ENCODE results near the gene MAML1. TPM values are rescaled to one million over a fixed set of nuclear protein-coding genes. Genes with fewer than 3 reads are reported as not detected.

MAML1 gene
- polyA plus RNA-seq, 1 donor from 2014 or later = 6.8 TPM

DNA sequence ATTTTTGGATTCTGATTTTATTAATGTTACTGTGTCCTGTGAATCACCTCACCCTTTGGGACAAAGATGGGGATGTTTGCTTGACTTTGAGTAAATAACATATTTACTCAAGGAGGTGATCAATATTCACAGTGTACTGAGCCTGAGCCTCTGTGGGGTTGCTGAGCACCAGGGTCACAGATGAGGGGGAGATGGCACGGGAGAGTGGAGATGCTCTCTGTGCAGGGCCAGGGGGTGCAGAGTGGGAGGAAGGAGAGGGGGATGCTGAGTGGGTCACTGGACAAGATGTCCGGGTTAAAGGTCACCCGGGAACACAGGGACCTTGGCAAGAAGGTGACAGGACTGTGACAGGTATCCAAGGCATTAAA, 92.1 kb downstream of the MAML1 start:
- no peaks in the 10 kb centered on the region for H4K20me1 ChIP-seq (ENCODE audit: insufficient read depth)
- H3K9ac ChIP-seq (ENCODE audit: low read length) = no peak overlapping the region
- no peak overlapping the region for H2AFZ ChIP-seq (ENCODE audit: low read depth, low read length)
- peaks cover 1% of the 10 kb centered on the region for H3K36me3 ChIP-seq (ENCODE audit: insufficient read depth, low read length)
- no peaks in the 10 kb centered on the region for H3F3A ChIP-seq (ENCODE audit: insufficient read depth, low read length, poor library complexity, severe bottlenecking)
- no peaks in the 10 kb centered on the region for H3K27me3 ChIP-seq (ENCODE audit: insufficient read depth, low read depth, low read length)
- no peak overlapping the region for H3K4me3 ChIP-seq (ENCODE audit: low read length)
- H3K27ac ChIP-seq (ENCODE audit: low read length) = no peak overlapping the region
- H3K79me2 ChIP-seq (replicated peaks; ENCODE audit: insufficient read depth, low read length) = peaks cover 12% of the 10 kb centered on the region
- H3K9me3 ChIP-seq (ENCODE audit: low read length) = no peaks in the 10 kb centered on the region
- no peaks in the 10 kb centered on the region for H3K9me2 ChIP-seq (ENCODE audit: insufficient read depth, low read length)
- no peak for TF ChIP-seq RAD21 (conservative IDR thresholded peaks at IDR 0.05)
- no peak for TF ChIP-seq EP300 (conservative IDR thresholded peaks at IDR 0.05; ENCODE audit: poor library complexity, severe bottlenecking)
- TF ChIP-seq TAF1 (IDR thresholded peaks at IDR 0.05; ENCODE audit: low read depth) = no peak
- no peak for TF ChIP-seq POLR2AphosphoS5 (IDR thresholded peaks at IDR 0.05)
- TF ChIP-seq, protein P1, sequence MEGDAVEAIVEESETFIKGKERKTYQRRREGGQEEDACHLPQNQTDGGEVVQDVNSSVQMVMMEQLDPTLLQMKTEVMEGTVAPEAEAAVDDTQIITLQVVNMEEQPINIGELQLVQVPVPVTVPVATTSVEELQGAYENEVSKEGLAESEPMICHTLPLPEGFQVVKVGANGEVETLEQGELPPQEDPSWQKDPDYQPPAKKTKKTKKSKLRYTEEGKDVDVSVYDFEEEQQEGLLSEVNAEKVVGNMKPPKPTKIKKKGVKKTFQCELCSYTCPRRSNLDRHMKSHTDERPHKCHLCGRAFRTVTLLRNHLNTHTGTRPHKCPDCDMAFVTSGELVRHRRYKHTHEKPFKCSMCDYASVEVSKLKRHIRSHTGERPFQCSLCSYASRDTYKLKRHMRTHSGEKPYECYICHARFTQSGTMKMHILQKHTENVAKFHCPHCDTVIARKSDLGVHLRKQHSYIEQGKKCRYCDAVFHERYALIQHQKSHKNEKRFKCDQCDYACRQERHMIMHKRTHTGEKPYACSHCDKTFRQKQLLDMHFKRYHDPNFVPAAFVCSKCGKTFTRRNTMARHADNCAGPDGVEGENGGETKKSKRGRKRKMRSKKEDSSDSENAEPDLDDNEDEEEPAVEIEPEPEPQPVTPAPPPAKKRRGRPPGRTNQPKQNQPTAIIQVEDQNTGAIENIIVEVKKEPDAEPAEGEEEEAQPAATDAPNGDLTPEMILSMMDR (IDR thresholded peaks at IDR 0.05; ENCODE audit: poor library complexity, severe bottlenecking) = no peak
- TF ChIP-seq SMC3 (conservative IDR thresholded peaks at IDR 0.05; ENCODE audit: poor library complexity) = no peak
- TF ChIP-seq MXI1 (conservative IDR thresholded peaks at IDR 0.05; ENCODE audit: poor library complexity, severe bottlenecking) = no peak
- TF ChIP-seq, protein P2, sequence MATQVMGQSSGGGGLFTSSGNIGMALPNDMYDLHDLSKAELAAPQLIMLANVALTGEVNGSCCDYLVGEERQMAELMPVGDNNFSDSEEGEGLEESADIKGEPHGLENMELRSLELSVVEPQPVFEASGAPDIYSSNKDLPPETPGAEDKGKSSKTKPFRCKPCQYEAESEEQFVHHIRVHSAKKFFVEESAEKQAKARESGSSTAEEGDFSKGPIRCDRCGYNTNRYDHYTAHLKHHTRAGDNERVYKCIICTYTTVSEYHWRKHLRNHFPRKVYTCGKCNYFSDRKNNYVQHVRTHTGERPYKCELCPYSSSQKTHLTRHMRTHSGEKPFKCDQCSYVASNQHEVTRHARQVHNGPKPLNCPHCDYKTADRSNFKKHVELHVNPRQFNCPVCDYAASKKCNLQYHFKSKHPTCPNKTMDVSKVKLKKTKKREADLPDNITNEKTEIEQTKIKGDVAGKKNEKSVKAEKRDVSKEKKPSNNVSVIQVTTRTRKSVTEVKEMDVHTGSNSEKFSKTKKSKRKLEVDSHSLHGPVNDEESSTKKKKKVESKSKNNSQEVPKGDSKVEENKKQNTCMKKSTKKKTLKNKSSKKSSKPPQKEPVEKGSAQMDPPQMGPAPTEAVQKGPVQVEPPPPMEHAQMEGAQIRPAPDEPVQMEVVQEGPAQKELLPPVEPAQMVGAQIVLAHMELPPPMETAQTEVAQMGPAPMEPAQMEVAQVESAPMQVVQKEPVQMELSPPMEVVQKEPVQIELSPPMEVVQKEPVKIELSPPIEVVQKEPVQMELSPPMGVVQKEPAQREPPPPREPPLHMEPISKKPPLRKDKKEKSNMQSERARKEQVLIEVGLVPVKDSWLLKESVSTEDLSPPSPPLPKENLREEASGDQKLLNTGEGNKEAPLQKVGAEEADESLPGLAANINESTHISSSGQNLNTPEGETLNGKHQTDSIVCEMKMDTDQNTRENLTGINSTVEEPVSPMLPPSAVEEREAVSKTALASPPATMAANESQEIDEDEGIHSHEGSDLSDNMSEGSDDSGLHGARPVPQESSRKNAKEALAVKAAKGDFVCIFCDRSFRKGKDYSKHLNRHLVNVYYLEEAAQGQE (IDR thresholded peaks at IDR 0.05; ENCODE audit: borderline replicate concordance) = no peak
- no peak for TF ChIP-seq EZH2 (IDR thresholded peaks at IDR 0.05; ENCODE audit: borderline replicate concordance, insufficient read depth, low read length, poor library complexity, severe bottlenecking)
- no peak overlapping the region for H3K4me2 ChIP-seq (ENCODE audit: low read length)

DNA sequence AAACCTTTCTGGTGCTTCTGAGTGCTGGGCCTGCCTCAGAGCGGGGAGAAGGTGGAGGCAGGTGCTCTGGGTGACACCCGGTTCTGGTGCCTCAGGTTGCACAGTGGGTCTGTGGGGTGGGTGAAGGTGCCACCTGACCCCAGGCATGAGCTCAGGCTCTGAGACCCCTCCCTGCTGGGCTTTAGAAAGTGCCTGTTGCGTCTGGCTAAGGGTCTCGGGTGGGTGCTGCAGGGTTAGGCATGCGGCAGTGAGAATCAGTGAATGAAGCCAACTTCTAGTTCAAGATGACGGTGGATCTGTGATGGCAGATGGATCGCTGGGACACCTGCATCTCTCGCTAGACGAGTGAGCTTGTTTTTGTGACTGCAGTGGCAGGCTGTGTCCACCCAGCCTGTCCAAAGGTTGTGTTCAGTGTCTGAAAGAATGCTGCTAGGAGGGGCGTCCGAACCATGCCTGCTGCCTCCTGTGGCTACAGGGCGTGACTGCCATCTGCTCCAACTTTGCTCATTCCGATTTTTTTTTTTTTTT, 93.1 kb downstream of the MAML1 start:
- no peaks in the 10 kb centered on the region for H4K20me1 ChIP-seq (ENCODE audit: insufficient read depth)
- TF ChIP-seq SMC3 (conservative IDR thresholded peaks at IDR 0.05; ENCODE audit: poor library complexity) = no peak
- TF ChIP-seq TAF1 (IDR thresholded peaks at IDR 0.05; ENCODE audit: low read depth) = no peak
- no peak for TF ChIP-seq EP300 (conservative IDR thresholded peaks at IDR 0.05; ENCODE audit: poor library complexity, severe bottlenecking)
- TF ChIP-seq MXI1 (conservative IDR thresholded peaks at IDR 0.05; ENCODE audit: poor library complexity, severe bottlenecking) = no peak
- no peak for TF ChIP-seq RAD21 (conservative IDR thresholded peaks at IDR 0.05)
- TF ChIP-seq EZH2 (IDR thresholded peaks at IDR 0.05; ENCODE audit: borderline replicate concordance, insufficient read depth, low read length, poor library complexity, severe bottlenecking) = no peak
- TF ChIP-seq, protein P1 (IDR thresholded peaks at IDR 0.05; ENCODE audit: poor library complexity, severe bottlenecking) = no peak
- TF ChIP-seq, protein P2 (IDR thresholded peaks at IDR 0.05; ENCODE audit: borderline replicate concordance) = no peak
- no peak for TF ChIP-seq POLR2AphosphoS5 (IDR thresholded peaks at IDR 0.05)
- no peaks in the 10 kb centered on the region for H3K9me3 ChIP-seq (ENCODE audit: low read length)
- H3K4me2 ChIP-seq (ENCODE audit: low read length) = no peak overlapping the region
- H3K79me2 ChIP-seq (replicated peaks; ENCODE audit: insufficient read depth, low read length) = peaks cover 12% of the 10 kb centered on the region
- no peaks in the 10 kb centered on the region for H3F3A ChIP-seq (ENCODE audit: insufficient read depth, low read length, poor library complexity, severe bottlenecking)
- no peak overlapping the region for H3K4me3 ChIP-seq (ENCODE audit: low read length)
- H3K27me3 ChIP-seq (ENCODE audit: insufficient read depth, low read depth, low read length) = no peaks in the 10 kb centered on the region
- H2AFZ ChIP-seq (ENCODE audit: low read depth, low read length) = no peak overlapping the region
- H3K9ac ChIP-seq (ENCODE audit: low read length) = no peak overlapping the region
- peaks cover 7% of the 10 kb centered on the region for H3K36me3 ChIP-seq (ENCODE audit: insufficient read depth, low read length)
- H3K9me2 ChIP-seq (ENCODE audit: insufficient read depth, low read length) = no peaks in the 10 kb centered on the region
- H3K27ac ChIP-seq (ENCODE audit: low read length) = no peak overlapping the region

Measured in neural cell (in vitro differentiated cells).